NCI-H510A treated with DMSO at 0.1 percent for 48 hours (cell line): ENCODE measurements around the gene TMEM60.

Experiments
- DNase-seq: peaks from one replicate; lab custom pipeline; 2025; lab: John Stamatoyannopoulos, UW

TMEM60 gene

DNA sequence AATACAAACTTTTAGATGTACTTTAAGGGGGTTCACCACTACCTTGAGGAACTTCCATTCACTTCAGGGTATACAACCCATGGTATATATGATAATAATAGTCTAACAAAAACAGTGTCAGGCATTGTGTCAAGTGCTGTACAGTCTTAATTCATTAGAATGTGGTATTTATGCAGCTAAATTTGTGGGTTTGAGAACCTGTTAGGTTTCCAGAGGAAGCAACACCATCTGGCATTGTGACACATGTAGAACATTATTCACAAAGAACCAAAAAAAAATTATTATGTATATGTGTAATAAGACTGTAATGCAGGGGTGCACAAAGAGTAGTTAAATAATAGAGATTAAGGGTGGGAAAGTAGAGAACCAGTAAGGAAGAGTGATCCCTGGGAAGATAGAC is 26.3 kb downstream of the TMEM60 start:
- no peak for DNase-seq

DNA sequence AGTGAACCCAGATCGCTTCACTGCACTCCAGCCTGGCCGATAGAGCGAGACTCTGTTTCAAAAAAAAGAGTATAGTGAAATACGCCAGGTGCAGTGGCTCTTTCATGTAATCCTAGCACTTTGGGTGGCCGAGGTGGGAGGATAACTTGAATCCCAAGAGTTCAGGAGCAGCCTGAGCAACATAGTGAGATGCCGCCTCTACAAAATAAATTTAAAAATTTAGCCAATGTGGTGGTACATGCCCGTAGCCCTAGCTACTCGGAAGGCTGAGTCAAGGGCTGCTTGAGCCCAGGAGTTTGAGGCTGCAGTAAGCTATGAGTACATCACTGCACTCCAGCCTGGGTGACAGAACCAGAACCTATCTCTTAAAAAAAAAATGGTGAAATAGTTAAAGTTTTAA is 27.9 kb downstream of the TMEM60 start:
- DNase-seq, result no peak

DNA sequence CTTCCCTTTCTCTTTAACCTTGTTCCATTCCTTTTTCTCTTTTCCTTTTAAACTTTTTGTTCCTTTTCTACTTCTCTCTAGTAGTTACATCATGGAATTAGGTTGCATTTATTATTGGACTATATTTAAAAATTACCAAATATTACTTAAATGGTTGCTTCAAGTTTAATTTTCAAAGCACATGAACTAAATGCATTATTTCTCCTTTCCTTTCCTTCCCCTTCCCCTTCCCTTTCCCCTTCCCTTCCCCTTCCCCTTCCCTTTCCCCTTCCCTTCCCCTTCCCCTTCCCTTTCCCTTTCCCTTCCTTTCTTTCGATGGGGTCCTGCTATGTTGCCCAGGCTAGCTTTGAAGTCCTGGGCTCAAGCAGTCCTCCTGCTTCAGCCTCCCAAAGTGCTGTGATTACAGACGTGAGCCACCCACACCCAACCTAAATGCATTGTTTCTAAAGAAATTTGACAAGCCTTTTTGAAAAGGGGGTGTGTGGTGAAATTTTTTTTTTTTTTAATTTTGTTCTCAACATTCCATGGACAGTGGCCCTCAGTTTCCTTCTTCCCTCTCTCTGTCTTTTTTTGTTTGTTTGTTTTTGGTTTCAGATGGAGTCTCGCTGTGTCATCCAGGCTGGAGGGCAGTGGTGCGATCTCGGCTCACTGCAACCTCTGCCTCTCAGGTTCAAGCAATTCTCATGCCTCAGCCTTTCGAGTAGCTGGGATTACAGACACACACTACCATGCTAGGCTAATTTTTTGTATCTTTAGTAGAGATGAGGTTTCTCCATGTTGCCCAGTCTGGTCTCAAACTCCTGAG is 31.2 kb downstream of the TMEM60 start:
- no peak for DNase-seq

- DNase-seq, result no peak
Observed at GRCh38 chr7:77765906-77766800, 32.1 kb downstream of the TMEM60 start.

- DNase-seq, result no peak
Observed at GRCh38 chr7:77765481-77765880, 32.8 kb downstream of the TMEM60 start.

DNA sequence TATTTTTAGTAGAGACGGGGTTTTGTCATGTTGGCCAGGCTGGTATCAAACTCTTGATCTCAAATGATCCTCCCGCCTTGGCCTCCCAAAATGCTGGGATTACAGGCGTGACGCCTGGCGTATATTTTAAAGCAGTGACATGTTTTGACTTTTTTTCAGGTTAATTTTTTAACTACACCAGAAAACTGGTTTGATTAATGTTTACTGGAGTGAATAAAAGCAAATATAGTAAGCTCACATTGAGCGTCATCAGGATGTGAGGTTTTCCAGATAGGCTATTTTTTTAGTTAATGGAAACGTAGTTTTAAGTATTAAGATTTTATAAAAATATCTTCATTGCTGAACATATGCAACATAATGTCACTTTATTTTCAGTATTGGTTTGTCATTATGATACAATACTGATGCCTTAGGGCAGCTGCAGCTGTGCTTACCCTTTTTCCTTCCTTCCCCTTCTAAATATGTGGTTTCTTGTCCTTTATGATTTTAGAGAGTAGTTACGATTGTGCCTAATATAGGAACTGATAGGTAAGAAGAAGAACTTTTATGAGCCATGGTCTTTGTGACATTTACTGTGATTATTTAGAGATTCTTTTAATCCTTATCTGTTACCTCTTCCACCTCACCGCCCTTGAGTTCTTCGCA is 37.3 kb downstream of the TMEM60 start:
- DNase-seq, result no peak

GRCh38 chr7:77759294-77759889 is 38.8 kb downstream of the TMEM60 start:
- DNase-seq, result peak; percentile 10

DNA sequence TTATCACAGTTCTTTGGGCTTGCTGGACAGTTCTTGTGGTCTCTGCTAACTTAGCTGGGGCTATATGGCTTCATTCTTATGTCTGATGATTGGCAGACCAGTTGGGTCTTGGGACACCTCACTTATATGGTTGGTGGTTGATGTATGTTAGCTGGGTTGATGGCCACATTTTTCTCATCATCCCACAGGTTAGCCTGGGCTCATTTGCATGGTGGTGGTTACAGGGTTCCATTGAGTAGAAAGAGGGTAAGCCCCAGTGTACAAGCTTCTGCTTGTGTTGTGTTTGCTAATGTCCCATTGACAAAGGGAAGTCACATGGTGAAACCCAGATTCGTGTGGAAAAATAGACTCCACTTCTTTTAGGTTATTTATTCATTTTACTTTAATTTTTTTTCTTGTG is 40.6 kb downstream of the TMEM60 start:
- no peak for DNase-seq

DNA sequence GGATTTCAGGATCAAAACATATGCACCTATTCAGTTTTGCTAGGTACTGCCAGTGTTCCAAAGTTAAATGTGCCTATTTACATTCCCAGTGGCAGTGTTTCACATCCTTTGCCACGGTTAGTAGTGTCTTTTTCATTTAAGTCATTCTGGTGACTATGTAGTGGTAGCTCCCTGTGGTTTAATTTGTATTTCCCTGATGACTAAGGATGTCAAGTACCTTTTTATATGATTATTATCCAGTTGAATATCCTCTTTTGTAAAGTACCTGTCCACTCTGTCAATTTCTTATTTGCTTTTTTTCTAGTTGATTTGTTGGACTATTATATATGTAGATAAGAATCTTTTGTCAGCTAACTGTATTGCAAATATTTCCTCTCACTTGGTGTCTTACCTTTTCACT is 45.1 kb downstream of the TMEM60 start:
- DNase-seq, result peak; percentile 19

DNA sequence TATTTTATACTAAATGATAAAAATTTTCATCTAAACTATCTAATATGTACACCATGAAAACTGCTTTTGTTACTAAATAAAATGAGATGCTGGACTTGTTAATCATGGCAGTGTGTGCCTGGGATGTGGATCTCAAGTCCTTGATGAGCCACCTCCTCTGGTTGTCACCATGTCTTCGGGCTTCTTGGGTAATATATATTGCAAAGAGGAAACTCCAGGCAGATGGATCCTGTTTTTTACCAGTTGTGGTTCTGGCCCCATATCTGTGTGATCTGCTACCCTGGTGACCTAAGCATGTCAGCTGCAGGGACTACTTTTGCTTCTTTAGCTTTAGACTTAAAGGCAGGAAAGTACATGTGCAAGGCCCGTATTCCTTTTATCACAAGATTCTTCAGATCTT is 46.2 kb downstream of the TMEM60 start:
- DNase-seq, result no peak

GRCh38 chr7:77747718-77748117 is 50.5 kb downstream of the TMEM60 start:
- no peak for DNase-seq

- no peak for DNase-seq
Observed at GRCh38 chr7:77747178-77747577, 51.1 kb downstream of the TMEM60 start.

DNA sequence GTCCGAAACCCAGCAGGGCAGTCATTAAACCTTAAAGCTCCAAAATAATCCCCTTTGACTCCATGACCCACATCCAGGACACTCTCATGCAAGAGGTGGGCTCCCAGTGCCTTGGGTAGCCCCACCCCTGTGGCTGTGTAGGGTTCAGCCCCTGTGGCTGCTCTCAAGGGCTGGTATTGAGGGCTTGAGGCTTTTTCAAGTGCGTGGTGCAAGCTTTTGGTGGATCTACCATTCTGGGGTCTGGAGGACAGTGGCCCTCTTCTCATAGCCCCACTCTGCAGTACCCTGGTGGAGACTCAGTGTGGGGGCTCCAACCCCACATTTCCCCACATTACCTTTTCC is 51.4 kb downstream of the TMEM60 start:
- no peak for DNase-seq

DNA sequence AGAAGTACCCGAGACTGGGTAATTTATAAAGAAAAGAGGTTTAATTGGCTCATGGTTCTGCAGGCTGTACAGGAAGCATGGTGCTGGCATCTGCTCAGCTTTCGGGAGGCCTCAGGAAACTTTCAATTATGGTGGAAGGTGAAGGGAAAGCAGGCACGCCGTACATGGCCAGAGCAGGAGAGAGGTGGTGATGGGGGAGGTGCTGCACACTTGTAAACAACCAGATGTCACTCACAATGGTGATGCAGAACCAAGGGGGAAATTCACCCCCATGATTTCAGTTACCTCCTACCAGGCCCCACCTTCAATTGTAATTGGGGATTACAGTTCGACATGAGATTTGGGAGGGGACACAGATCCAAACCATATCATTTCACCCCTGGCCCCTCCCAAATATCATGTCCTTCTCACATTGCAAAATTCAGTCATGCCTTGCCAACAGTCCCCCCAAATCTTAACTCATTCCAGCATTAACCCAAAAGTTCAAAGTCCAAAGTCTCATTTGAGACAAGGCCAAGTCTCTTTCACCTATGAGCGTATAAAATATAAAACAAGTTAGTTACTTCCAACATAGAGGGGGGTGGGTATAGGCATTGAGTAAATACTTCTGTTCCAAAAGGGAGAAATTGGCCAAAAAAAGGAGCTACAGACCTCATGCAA is 51.9 kb downstream of the TMEM60 start:
- no peak for DNase-seq

DNA sequence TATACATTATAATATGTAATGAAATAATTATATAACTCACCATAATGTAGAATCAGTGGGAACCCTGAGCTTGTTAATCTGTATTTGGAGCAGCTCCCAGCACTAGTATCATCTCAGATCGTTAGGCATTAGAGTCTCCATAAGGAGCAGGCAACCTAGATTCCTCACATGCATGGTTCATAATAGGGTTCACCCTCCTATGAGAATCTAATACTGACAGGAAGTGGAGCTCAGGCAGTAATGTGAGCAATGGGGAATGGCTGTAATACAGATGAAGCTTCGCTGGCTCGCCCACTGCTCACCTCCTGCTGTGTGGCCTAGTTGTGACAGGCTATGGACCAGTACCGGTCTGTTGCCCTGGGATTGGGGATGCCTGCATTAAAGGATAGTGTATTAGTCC is 52.5 kb downstream of the TMEM60 start:
- DNase-seq, result no peak
